Suprapubic skin (tissue), 4 donors: Measurements from ENCODE around the gene ERCC1. TPM values are rescaled to one million over a fixed set of nuclear protein-coding genes. Genes with fewer than 3 reads are reported as not detected.

ENCODE experiments used
- DNase-seq, 2 donors: peaks; one replicate each; pipeline ENCODE4 v3.0.0-alpha.2; 2019; ENCODE audit warnings: low spot score in 2 of 2
- H3K27ac ChIP-seq: fragments of 200-600 bp; sonication (generic); one replicate; pipeline ENCODE4 v1.5.1; 2019
- H3K27me3 ChIP-seq: fragments of 200-600 bp; sonication (generic); one replicate; pipeline ENCODE4 v1.5.1; 2019
- H3K36me3 ChIP-seq: fragments of 200-600 bp; sonication (generic); one replicate; pipeline ENCODE4 v1.5.1; 2019
- H3K4me1 ChIP-seq: fragments of 200-600 bp; sonication (generic); one replicate; pipeline ENCODE4 v1.5.1; 2019
- H3K4me3 ChIP-seq: fragments of 200-600 bp; sonication (generic); one replicate; pipeline ENCODE4 v1.5.1; 2019; ENCODE audit warnings: mild to moderate bottlenecking
- H3K9me3 ChIP-seq: fragments of 200-600 bp; sonication (generic); one replicate; pipeline ENCODE4 v1.5.1; 2019
- EP300 ChIP-seq: sonication (generic); formaldehyde crosslinking; IDR thresholded peaks from one replicate; pipeline ENCODE4 v1.6.1; 2017; ENCODE audit warnings: antibody characterized with exemption
- POLR2A ChIP-seq, 2 donors: fragments of 450-650 bp; IDR thresholded peaks; one replicate each; pipeline ENCODE4 v1.6.1; 2017; ENCODE audit warnings: antibody characterized with exemption in 2 of 2, mild to moderate bottlenecking in 2 of 2, moderate library complexity in 2 of 2
- POLR2AphosphoS5 ChIP-seq, 3 donors: sonication (generic); formaldehyde crosslinking; IDR thresholded peaks; one replicate each; pipeline ENCODE4 v1.6.1; 2017; ENCODE audit warnings: antibody characterized with exemption in 3 of 3
- WGBS: methylation state at CpG from one replicate; pipeline ENCODE4 v1.1.5; 2018; 5-methylcytosine and 5-hydroxymethylcytosine counted together
- total RNA-seq, 4 donors: library from RNA; depleted of rRNA; stranded (reverse); fragments of >200 nt; gene quantifications; one replicate each; pipeline ENCODE4 v1.1.0, GENCODE V29; 2016
- TF ChIP-seq, protein P1 (sequence below), 2 donors: fragments of 200-600 bp in 1 of 2; fragments of 450-650 bp in 1 of 2; sonication (generic) in 1 of 2; IDR thresholded peaks; one replicate each; pipeline ENCODE4 v1.5.1; 2016 to 2019; ENCODE audit warnings: antibody characterized with exemption in 2 of 2, mild to moderate bottlenecking in 1 of 2, moderate library complexity in 1 of 2

Gene ERCC1
- total RNA-seq, 4 donors from 2014 or later: 102 to 120 (median 106) TPM

DNA sequence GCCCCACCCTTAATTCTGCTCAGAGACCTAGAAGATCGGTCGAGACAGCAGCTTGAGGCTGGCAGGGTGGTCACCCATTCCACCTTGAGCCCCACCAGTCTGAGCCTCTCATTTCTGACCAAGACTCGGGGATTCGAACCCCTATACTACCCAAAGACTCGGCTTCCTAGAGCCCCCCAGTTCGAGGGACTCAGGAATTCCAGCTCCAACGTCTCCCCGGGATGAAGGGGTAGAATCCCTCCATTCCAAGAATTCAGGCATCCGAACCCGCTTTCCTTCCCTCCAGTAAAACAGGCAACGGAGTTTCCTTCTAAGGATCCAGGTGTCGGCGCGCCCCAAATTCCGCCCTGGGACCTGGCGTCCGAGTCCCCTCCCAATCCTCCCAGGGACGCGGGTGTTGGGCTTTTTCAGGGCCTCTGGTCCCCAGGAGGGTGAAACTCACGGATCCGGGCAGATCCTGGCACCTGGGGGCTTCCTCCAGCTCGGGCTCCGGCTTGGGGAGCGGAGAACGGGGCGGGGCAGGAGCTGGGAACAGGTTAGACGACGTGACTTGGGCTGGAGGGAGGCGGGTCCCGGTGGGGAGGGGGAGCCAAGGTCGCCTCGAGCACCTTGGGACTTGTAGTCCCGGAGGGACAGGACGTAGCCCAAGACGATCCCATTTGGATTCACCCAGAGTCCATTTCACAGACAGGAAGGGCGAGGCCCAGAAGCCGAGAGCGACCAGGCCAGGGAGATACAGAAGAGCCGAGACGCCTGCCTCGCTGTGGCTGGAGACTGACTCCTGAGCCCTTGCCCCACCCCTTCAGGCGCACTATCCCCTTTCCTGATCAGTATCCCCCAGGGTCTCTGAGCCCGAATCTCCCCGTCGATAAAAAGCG lies 18.9 kb downstream of the ERCC1 start, which contains the start of gene PPP1R13L:
Gene PPP1R13L (minus strand): TSS at position 513 of the 878 bp plus-strand sequence. CDS start 6,751 bp downstream, outside the sequence.
- peak; percentile 92 to 94 for DNase-seq
- WGBS: 10% methylated on average over 18 of the region's 46 CpGs

DNA sequence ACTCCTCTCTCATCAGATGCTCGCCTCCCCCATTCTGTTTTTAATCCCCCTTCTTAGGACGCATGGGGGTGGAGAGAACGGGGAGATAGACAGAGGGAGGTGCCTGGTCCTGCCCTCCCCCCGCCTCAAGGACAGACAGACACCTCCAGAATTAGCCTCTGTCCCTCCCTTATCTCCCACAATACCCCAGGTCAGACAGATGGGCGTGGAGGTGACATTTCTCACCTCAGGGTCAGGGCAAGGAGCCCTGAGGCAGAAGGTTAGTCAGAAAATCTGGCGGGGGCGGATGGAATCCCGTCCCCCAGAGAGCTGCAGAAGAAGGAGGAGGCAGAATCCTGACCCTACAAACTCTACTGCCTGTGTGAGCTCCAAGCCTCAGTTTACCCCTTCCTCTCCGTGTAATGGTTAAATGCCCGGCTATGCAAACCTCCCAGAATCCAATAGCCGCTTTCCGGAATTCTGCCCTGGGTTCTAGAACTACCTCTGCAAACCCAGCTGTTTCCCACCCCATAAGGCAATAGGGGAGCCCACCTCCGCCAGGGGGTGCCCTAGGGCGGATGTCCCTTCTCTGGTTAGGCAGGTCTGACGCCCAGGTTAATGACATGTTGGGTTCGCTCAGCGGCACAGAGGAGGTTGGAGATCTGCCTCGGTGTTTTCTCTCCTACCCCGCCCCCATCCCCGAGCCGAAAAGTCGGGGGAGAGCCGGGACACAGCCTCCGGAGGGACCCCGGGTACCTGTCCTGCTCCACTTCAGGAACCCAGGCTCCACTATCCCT lies 19.7 kb downstream of the ERCC1 start:
- peak in 1 of 2 donors; percentile 81 for DNase-seq
- Histone ChIP-seq H3K27me3 (no peaks in the 10 kb centered on the region), H3K9me3 (no peaks in the 10 kb centered on the region), H3K4me3 (peak overlapping the region; percentile 68), H3K36me3 (peaks cover 2% of the 10 kb centered on the region), H3K27ac (peak overlapping the region; percentile 96), H3K4me1 (peaks cover 76% of the 10 kb centered on the region)
- WGBS: 11% methylated on average over 20 of the region's 25 CpGs
- TF ChIP-seq, protein P1, sequence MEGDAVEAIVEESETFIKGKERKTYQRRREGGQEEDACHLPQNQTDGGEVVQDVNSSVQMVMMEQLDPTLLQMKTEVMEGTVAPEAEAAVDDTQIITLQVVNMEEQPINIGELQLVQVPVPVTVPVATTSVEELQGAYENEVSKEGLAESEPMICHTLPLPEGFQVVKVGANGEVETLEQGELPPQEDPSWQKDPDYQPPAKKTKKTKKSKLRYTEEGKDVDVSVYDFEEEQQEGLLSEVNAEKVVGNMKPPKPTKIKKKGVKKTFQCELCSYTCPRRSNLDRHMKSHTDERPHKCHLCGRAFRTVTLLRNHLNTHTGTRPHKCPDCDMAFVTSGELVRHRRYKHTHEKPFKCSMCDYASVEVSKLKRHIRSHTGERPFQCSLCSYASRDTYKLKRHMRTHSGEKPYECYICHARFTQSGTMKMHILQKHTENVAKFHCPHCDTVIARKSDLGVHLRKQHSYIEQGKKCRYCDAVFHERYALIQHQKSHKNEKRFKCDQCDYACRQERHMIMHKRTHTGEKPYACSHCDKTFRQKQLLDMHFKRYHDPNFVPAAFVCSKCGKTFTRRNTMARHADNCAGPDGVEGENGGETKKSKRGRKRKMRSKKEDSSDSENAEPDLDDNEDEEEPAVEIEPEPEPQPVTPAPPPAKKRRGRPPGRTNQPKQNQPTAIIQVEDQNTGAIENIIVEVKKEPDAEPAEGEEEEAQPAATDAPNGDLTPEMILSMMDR (IDR thresholded peaks at IDR 0.05): no peak
- no peak for TF ChIP-seq POLR2A (IDR thresholded peaks at IDR 0.05)
- TF ChIP-seq EP300: no peak
- TF ChIP-seq POLR2AphosphoS5 (IDR thresholded peaks at IDR 0.05): no peak

More for the DNA sequence above, 18.9 kb downstream of the ERCC1 start, which contains the start of gene PPP1R13L:
- H3K4me3 ChIP-seq: peak within 1 kb of the TSS; percentile 68
- H3K4me1 ChIP-seq: peaks cover 67% of the 10 kb centered on the region
- H3K27ac ChIP-seq: peak within 1 kb of the TSS; percentile 96
- TF ChIP-seq, protein P1 (IDR thresholded peaks at IDR 0.05): no peak
- TF ChIP-seq EP300 (no peak), POLR2A (IDR thresholded peaks at IDR 0.05) (peak in 1 of 2 donors; percentile 48), POLR2AphosphoS5 (IDR thresholded peaks at IDR 0.05) (peak in 2 of 3 donors; percentile 36 to 45)
- H3K27me3 ChIP-seq: no peaks in the 10 kb centered on the region
- no peaks in the 10 kb centered on the region for H3K9me3 ChIP-seq
- H3K36me3 ChIP-seq: peaks cover 8% of the 10 kb centered on the region

DNA sequence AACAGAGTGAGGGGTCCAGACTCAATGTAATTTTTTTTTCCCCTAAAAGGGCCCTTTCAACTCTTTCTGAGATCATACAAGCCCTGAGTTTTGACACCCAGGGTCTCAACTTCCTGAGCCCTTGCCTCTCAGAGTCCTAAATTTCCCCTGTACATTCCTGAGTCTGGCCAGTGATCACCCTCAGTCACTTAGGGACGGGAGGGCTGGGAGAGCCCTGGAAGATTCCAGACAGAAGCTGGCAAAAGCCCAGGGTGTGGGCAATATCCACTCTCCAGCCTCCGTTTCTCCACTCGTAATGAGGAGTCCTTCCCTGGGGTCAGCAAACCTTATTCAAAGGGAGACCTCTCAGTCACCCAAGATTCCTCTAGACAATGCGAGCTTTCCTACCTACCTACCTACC lies 20.4 kb downstream of the ERCC1 start:
- Histone ChIP-seq H3K27ac (peak overlapping the region; percentile 96), H3K4me1 (peaks cover 83% of the 10 kb centered on the region), H3K9me3 (no peaks in the 10 kb centered on the region), H3K36me3 (no peaks in the 10 kb centered on the region), H3K4me3 (peak overlapping the region; percentile 68), H3K27me3 (no peaks in the 10 kb centered on the region)
- no peak for DNase-seq
- TF ChIP-seq POLR2AphosphoS5 (IDR thresholded peaks at IDR 0.05): no peak
- TF ChIP-seq, protein P1 (IDR thresholded peaks at IDR 0.05): no peak
- no peak for TF ChIP-seq POLR2A (IDR thresholded peaks at IDR 0.05)
- no peak for TF ChIP-seq EP300
- 48% methylated on average over 4 of the region's 4 CpGs for WGBS

DNA sequence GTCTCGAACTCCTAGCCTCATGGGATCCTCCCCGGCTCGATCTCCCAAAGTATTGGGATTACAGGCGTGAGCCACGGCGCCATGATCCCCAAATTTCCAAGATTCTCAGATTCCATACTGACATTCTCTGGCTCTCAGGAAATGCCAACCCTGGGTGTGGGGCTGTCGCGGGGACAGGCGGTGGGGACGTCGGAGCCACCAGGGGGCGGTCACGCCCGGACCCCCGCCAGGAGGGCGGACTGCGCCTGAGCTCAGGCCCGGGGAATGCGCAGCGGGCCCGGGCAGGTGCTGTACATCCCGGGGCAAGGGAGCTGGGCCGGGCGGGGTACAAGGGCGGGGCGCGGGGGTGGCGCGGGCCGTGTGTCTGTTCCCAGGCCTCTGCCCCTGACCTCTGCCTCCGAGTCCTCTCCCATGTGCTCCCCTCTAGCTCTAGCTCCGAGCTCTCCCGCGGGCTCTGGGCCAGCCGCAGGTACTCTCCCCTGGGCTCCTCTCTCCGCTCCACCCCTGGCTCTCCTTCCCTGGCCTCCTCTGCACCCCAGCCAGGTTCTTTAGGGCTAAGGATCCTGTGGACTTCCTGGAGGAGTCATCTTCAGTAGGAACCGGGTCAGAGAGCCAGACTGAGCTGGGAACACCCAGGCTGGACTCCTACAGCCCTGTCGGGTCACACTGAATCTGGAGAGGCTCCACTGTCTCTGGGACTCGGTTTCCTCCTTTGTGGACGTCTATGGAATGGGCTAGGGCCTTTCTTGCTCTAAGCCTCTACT lies 21.2 kb downstream of the ERCC1 start:
- H3K4me3 ChIP-seq: peak overlapping the region; percentile 68
- peaks cover 83% of the 10 kb centered on the region for H3K4me1 ChIP-seq
- peak in 1 of 2 donors; percentile 76 for DNase-seq
- H3K27ac ChIP-seq: peak overlapping the region; percentile 96
- H3K36me3 ChIP-seq: no peaks in the 10 kb centered on the region
- H3K27me3 ChIP-seq: no peaks in the 10 kb centered on the region
- H3K9me3 ChIP-seq: no peaks in the 10 kb centered on the region
- TF ChIP-seq POLR2A (IDR thresholded peaks at IDR 0.05) (no peak), POLR2AphosphoS5 (IDR thresholded peaks at IDR 0.05) (peak in 1 of 3 donors; percentile 13), EP300 (no peak)
- TF ChIP-seq, protein P1 (IDR thresholded peaks at IDR 0.05): peak; percentile 29 to 74
- WGBS: 20% methylated on average over 19 of the region's 40 CpGs
